Measurements from ENCODE around the gene FOXD4L6. TPM values are rescaled to one million over a fixed set of nuclear protein-coding genes. Genes with fewer than 3 reads are reported as not detected.
A peak's percentile ranks its signal among the peaks of the same experiment; 100 is the strongest.
"Not testable (repeated sequence)": the region's sequence is repeated elsewhere in the genome, so short reads cannot be mapped to it uniquely, and the experiment has no call there.

The FOXD4L6 gene
- total and polyA plus RNA-seq, 5 experiments from 2014 or later, result not detected

- H3K27me3 Mint-ChIP-seq, H3K9me3 Mint-ChIP-seq, POLR2A ChIA-PET, H3K4me1 Mint-ChIP-seq, H3K4me3 Mint-ChIP-seq, DNase-seq, H3K36me3 Mint-ChIP-seq, H3K27ac Mint-ChIP-seq: not testable (repeated sequence)
- ATAC-seq, result peak in 1 of 2 donors; percentile 30
Measured at GRCh38 chr9:41113348-41113747, 15.1 kb downstream of the FOXD4L6 start.

DNA sequence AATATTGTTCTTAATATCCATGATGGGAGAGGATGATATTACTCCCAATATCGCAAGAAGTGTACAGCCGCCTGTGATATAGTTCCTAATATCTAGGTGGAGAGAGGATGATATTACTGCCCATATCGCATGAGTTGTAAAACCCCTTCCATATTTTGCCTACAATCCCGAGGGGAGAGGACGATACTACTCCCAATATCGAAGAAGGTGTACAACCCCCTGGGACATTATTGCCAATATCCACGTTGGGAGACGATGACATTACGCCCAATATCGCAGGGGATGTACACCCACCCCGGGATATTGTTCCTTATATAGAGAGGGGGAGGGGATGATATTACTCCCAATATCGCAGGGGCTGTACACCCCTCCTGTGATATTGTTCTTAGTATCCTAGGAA lies 17.1 kb downstream of the FOXD4L6 start:
- POLR2A ChIA-PET, DNase-seq, H3K36me3 Mint-ChIP-seq, H3K4me1 Mint-ChIP-seq, H3K9me3 Mint-ChIP-seq, ATAC-seq, H3K4me3 Mint-ChIP-seq, H3K27ac Mint-ChIP-seq, H3K27me3 Mint-ChIP-seq: not testable (repeated sequence)

DNA sequence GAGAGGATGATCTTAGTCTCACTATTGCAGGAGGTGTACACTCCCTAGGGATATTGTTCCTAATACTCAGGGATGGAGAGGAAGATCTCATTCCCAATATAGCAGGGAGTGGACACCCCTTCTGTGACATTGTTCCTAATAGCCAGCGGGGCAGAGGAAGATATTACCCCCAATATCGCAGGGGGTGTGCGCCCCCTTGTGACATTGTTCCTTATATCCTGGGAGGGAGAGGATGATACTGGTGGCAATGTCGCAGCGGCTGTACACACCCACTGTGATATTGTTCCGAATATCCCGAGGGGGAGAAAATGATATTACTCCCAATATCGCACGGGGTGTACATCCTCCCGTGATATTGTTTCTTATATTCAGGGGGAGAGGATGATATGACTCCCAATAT lies 17.6 kb downstream of the FOXD4L6 start:
- H3K27ac Mint-ChIP-seq, H3K9me3 Mint-ChIP-seq, H3K27me3 Mint-ChIP-seq: not testable (repeated sequence)

DNA sequence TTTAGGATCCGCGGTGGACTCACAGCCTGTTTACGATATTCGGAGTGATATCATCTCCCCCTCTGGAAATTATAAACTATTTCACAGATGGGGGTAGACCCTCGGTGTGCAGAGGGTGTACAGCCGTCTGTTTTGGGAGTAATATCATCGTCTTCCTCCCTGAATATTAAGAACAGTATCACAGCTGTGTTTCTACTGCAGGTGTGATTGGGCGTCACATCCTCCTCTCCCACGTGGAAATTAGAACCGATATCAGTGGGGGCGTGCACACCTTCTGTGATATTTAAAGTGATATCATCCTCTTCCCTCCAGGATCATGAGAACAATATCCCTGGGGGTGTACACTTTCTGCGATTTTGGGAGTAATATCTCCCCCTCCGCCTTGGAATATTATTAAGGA lies 19.2 kb downstream of the FOXD4L6 start:
- H3K9me3 Mint-ChIP-seq, H3K4me1 Mint-ChIP-seq, H3K4me3 Mint-ChIP-seq, H3K27me3 Mint-ChIP-seq, DNase-seq, H3K27ac Mint-ChIP-seq, POLR2A ChIA-PET, H3K36me3 Mint-ChIP-seq: not testable (repeated sequence)
- ATAC-seq, result peak in 1 of 2 donors; percentile 40

More for the DNA sequence above, 17.6 kb downstream of the FOXD4L6 start:
- H3K4me1 Mint-ChIP-seq, ATAC-seq, H3K36me3 Mint-ChIP-seq, DNase-seq, POLR2A ChIA-PET, H3K4me3 Mint-ChIP-seq: not testable (repeated sequence)

DNA sequence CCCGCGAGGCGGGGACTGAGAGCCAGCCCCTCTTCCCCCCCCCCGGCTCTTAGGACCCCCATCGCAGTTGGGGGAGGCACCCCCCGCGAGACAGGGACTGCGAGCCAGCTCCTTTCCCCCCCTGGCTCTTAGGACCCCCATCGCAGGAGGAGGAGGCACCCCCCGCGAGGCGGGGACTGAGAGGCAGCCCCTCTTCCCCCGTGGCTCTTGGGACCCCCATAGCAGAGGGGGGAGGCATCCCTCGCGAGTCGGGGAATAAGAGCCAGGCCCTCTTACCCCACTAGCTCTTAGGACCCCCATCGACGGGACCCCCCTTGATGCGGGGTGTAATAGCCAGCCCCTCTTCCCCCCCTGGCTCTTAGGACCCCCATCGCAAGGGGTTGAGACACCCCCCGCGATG lies 19.7 kb downstream of the FOXD4L6 start:
- H3K36me3 Mint-ChIP-seq, DNase-seq, POLR2A ChIA-PET, H3K9me3 Mint-ChIP-seq, H3K27me3 Mint-ChIP-seq, ATAC-seq, H3K4me3 Mint-ChIP-seq, H3K4me1 Mint-ChIP-seq, H3K27ac Mint-ChIP-seq: not testable (repeated sequence)

- ATAC-seq, result peak in 1 of 2 donors; percentile 25
- H3K9me3 Mint-ChIP-seq, H3K36me3 Mint-ChIP-seq, H3K4me1 Mint-ChIP-seq, H3K27ac Mint-ChIP-seq, DNase-seq, H3K27me3 Mint-ChIP-seq, POLR2A ChIA-PET: not testable (repeated sequence)
- H3K4me3 Mint-ChIP-seq, result peak overlapping the region in 1 of 10 donors; percentile 32
Measured at GRCh38 chr9:41106472-41107116, 21.9 kb downstream of the FOXD4L6 start.

GRCh38 chr9:41105557-41106253 lies 22.8 kb downstream of the FOXD4L6 start:
- H3K4me3 Mint-ChIP-seq, ATAC-seq, POLR2A ChIA-PET, H3K36me3 Mint-ChIP-seq, H3K27ac Mint-ChIP-seq, H3K27me3 Mint-ChIP-seq, DNase-seq, H3K9me3 Mint-ChIP-seq, H3K4me1 Mint-ChIP-seq: not testable (repeated sequence)

GRCh38 chr9:41104542-41104941 lies 23.9 kb downstream of the FOXD4L6 start:
- H3K9me3 Mint-ChIP-seq, H3K27ac Mint-ChIP-seq, POLR2A ChIA-PET, H3K36me3 Mint-ChIP-seq, H3K4me1 Mint-ChIP-seq, H3K27me3 Mint-ChIP-seq, H3K4me3 Mint-ChIP-seq, DNase-seq: not testable (repeated sequence)
- peak in 1 of 2 donors; percentile 36 for ATAC-seq

DNA sequence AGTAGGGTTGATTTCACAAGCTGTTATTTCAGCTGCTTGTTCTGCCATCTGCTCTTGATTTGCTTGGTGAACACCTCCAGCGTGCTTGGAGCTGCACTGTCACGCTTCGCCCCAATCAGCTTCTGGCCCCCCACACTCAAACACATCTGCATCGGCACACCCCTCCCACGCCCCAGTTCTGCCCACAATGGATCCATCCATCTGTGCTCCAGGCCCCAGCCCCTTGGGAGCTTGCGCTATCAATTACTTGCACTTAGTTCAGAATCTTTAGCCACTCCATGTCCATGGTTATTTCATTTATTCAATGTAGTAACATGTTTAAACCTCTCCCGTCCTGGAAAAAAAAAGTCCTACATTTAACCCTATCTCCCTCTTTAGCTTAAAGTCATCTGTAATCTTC lies 28.0 kb downstream of the FOXD4L6 start:
- DNase-seq, H3K4me1 Mint-ChIP-seq, H3K27ac Mint-ChIP-seq, POLR2A ChIA-PET, H3K4me3 Mint-ChIP-seq, H3K9me3 Mint-ChIP-seq, H3K36me3 Mint-ChIP-seq, ATAC-seq: not testable (repeated sequence)
- H3K27me3 Mint-ChIP-seq, result peaks cover 0 to 10% (median 8%) of the 10 kb centered on the region in 5 donors

DNA sequence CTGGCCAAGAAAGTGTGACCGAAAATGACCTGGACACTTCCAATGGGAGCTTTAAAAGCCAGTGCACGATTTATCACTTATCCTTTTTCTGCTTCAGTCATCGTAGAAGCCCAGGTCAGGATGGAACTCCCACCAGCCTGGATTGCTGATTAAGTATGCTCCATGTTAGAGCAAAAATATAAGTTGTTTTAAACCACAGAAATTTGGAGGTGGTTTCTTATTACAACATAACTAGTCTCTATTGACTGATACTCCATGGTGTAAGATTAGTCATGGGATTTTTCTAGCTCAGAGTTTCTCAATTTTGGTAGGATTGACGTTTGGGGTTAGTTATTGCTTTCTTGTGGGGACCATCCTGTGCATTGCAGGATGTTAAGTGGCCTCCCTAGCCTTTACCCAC lies 29.7 kb downstream of the FOXD4L6 start:
- POLR2A ChIA-PET, H3K36me3 Mint-ChIP-seq, H3K27ac Mint-ChIP-seq, H3K9me3 Mint-ChIP-seq, H3K4me3 Mint-ChIP-seq, H3K4me1 Mint-ChIP-seq, ATAC-seq, DNase-seq: not testable (repeated sequence)
- peaks cover 4 to 10% (median 9%) of the 10 kb centered on the region in 5 donors for H3K27me3 Mint-ChIP-seq

GRCh38 chr9:41095060-41095459 lies 33.4 kb downstream of the FOXD4L6 start:
- H3K27me3 Mint-ChIP-seq, POLR2A ChIA-PET, H3K9me3 Mint-ChIP-seq, H3K4me1 Mint-ChIP-seq, H3K4me3 Mint-ChIP-seq, DNase-seq, H3K36me3 Mint-ChIP-seq, H3K27ac Mint-ChIP-seq: not testable (repeated sequence)
- peak in 1 of 2 donors; percentile 25 for ATAC-seq

GRCh38 chr9:41094010-41094773 lies 34.3 kb downstream of the FOXD4L6 start:
- H3K27me3 Mint-ChIP-seq, DNase-seq, H3K4me3 Mint-ChIP-seq, H3K27ac Mint-ChIP-seq, H3K9me3 Mint-ChIP-seq, POLR2A ChIA-PET, ATAC-seq, H3K36me3 Mint-ChIP-seq, H3K4me1 Mint-ChIP-seq: not testable (repeated sequence)

GRCh38 chr9:41090922-41091321 lies 37.6 kb downstream of the FOXD4L6 start:
- POLR2A ChIA-PET, DNase-seq, H3K27ac Mint-ChIP-seq, H3K4me3 Mint-ChIP-seq, H3K36me3 Mint-ChIP-seq, ATAC-seq, H3K9me3 Mint-ChIP-seq, H3K4me1 Mint-ChIP-seq: not testable (repeated sequence)
- H3K27me3 Mint-ChIP-seq, result peaks cover 7 to 35% (median 11%) of the 10 kb centered on the region in 5 donors
